GM19025 (cell line): Measurements from ENCODE around the gene ZSWIM5.
"Not testable (repeated sequence)": the region's sequence is repeated elsewhere in the genome, so short reads cannot be mapped to it uniquely, and the experiment has no call there.

ENCODE experiments used
- ATAC-seq: cut with Tn5 transposase; IDR thresholded peaks from one replicate; pipeline ENCODE4 v1.9.1; 2021; ENCODE audit warnings: mild to moderate bottlenecking, low read depth, moderate library complexity; ENCODE audit not compliant: unreplicated experiment

ZSWIM5 gene

DNA sequence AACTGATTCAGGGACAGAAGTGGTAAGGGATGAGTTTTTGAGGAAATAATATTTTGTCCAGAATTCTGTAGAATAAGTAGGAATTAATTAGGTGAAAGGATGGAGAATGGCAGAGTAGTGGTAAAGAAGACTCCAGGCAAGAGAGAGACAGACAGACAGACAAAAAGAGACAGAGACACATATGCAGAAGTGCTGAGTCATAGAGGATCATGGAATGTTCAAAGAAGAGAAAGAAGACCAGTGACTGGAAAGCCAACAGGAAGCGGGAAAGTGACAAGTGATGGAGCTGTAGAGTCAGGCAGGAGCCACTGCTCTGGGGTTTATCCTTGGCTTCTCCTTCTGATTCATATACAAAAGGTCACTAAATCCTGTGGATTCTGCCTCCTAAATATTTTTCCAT lies 108.5 kb downstream of the ZSWIM5 start:
- ATAC-seq: no peak

DNA sequence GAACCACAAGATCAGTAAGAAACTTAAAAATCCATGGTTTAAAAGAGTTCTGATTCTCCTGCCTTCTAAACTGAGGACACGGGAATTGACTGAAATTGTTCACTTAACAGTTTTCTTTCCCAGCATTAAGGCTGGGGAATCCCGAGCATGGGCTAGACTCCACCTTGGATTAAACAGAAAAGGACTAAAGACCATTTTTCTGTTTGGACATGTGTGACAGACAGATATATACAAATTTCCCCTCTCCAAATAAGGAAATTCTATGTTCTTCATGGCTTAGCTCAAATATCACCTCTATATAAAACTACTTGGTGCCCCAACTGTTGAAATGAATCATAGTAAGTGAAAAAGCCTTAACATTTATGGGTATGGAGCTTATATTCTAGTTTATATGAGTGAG lies 109.3 kb downstream of the ZSWIM5 start:
- ATAC-seq: no peak

DNA sequence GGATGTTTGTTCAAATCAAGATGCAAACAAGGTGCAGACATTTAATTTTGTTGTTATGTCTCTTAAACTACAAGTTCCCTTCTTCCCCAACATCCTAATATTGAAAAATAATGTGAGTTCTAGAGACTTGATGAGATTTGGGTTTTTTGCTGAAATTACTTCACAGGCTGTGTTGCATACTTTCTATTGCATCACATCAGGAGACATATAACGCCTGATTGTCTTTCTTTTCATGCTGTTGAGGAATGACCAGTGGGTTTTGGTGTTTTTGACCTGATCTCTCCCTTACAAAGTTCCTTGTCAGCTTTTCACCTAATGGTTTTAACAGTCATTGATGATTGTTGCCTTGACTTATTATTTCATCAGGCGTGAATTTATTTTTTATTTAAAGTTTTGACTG lies 111.0 kb downstream of the ZSWIM5 start:
- no peak for ATAC-seq

DNA sequence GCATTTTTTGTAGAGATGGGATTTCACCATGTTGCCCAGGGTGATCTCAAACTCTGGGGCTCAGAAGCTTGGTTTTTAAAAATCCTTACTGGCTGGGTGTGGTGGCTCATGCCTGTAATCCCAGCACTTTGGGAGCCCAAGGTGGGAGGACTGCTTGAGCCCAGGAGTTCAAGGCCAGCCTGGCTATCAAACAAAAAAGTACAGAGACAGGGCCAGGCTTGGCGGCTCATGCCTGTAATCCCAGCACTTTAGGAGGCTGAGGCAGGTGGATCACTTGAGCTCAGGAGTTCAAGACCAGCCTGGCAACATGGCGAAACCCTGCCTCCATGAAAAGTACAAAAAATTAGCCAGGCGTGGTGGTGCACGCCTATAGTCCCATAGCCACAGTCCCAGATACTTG lies 112.0 kb downstream of the ZSWIM5 start:
- not testable (repeated sequence) for ATAC-seq

DNA sequence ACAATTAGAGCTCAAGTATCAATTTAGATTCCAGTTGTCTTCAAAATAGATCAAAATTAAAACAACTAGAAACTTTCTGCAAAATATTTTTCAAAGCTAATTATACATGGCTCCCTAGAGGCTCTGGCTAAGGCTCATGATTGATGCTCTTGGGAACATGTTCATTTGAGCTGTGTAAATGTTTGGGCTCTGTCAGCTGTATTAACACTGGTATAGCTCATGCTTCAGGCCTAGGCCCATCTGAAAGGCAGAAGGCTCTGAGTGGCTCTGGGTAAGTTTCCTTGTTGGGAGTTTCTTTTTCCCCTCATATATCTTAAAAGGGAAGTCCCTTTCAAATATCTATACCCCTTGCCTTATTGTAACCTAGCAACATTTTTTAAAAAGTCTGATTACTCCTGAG lies 113.1 kb downstream of the ZSWIM5 start:
- ATAC-seq: no peak

DNA sequence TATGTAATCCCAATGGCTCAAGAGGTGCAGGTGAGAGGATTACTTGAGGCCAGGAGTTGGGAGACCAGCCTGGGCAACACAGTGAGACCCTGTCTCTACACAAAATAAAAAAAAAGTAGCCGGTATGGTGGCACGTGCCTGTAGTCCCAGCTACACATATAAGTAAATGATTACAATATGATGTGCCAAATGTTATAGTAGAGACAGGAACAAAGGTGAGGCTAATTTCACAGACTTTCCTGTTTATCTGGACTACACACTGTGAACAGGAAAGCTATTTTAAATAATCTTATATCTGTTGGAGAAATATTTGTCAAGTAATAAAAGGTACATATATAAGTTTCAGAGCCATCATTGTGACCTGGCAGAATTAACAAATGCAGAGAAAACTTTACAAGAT lies 116.7 kb downstream of the ZSWIM5 start:
- no peak for ATAC-seq

DNA sequence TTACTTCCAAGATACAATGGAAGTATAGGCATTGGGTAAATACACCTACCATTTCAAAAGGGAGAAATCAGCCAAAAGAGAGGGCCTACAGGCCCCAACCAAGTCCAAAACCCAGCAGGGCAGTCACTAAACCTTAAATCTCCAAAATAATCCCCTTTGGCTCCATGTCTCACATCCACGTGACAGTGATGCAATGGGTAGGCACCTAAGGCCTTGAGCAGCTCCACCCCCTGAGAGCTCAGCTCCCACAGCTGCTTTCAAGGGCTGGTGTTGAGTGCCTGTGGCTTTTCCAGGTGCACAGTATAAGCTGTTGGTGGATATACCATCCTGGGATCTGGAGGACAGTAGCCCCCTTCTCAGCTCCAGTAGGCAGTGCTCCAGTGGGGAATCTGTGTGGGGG lies 121.8 kb downstream of the ZSWIM5 start:
- ATAC-seq: no peak

DNA sequence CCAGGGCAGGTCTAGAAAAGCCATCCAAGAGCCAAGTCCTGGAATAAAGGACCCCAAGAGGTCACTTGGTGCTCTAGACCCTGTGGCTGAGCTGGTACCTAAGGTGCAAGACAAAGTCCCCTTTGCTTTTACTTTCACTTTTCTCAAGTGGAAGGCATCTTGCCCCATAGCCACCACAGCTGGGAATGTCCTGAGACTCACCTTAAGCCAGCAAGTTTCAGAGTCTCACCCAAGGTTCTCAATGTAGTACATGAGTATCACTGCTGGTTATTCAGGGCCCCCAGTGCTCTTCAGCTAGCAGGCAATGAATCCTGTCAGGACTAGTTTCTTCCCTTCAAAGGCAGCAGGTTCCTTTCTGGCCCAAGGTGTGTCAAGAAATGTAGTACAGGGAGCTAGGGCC lies 126.9 kb downstream of the ZSWIM5 start:
- ATAC-seq: no peak

DNA sequence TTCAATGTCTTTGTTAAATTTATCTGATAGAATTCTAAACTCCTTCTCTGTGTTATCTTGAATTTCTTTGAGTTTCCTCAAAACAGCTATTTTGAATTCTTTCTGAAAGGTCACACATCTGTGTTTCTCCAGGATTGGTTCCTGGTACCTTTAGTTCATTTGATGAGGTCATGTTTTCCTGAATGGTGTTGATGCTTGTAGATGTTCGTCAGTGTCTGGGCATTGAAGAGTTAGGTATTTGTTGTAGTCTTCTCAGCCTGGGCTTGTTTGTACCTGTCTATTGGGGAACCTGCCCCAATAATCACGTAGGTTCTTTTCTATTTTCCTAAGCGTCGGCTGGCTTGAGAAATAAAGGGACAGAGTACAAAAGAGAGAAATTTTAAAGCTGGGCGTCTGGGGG lies 129.4 kb downstream of the ZSWIM5 start:
- not testable (repeated sequence) for ATAC-seq

DNA sequence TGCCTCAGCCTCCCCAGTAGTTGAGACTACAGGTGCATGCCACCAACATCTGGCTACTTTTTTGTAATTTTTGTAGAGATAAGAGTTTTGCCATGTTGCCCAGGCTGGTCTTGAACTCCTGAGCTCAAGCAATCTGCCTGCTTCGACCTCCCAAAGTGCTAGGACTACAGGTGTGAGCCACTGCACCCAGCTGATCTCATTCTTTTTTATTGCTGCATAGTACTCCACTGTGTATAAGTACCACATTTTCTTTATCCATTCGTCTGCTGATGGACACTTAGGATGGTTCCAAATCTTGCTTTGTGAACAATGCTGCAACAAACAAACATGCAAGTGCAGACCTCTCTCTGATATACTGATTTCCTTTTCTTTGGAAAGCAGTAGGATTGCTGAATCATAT lies 134.8 kb downstream of the ZSWIM5 start:
- ATAC-seq: no peak

DNA sequence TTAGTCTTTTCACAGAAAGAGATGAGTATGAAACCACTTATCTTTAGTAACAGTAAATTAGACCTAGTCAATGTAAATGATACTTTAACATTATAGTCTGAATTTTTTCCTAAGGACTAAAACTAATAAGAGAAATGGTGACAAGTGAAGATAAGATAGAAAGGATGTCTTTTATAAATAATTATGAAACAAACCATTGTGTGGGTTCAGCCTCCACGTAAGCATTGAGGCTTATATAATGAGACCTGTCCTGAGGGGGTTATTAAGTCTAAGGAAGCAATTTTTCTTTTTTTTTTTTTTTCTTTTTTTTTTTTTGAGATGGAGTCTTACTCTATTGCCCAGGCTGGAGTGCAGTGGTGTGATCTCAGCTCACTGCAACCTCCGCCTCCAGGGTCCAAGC lies 138.6 kb downstream of the ZSWIM5 start:
- ATAC-seq: no peak

DNA sequence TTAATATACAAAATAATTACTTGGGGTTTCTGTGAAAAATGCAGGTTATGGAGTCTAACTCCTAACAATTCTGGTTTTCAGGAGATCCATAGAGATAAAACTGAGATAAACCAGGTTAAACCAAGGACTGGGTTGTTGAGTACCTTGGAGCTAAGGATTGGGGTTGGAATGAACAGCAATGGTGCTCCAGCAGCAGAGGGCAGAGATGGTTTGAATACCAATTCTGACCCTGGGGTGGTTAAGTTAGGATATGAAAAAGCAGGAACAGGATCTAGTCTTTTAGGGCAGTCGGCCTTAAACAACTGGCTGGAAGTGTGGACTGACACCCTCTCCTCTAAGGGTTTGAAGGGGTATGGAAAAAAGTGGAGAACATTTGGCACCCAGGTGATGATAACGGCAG lies 141.3 kb downstream of the ZSWIM5 start:
- ATAC-seq: no peak

DNA sequence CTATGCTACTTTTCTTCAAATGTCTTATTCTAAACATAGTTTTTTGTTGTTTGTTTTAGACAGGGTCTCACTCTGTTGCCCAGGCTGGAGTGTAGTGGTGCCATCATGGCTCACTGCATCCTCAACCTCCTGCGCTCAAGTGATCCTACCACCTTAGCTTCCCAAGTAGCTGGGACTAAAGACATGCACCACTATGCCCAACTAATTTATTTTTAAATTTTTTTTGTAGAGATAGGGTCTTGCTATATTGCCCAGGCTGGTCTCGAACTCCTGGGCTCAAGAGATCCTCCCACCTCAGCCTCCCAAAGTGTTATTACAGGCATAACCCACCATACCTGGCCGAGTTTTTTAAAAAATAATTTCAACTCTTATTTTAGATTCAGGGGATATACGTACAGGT lies 143.9 kb downstream of the ZSWIM5 start:
- not testable (repeated sequence) for ATAC-seq

DNA sequence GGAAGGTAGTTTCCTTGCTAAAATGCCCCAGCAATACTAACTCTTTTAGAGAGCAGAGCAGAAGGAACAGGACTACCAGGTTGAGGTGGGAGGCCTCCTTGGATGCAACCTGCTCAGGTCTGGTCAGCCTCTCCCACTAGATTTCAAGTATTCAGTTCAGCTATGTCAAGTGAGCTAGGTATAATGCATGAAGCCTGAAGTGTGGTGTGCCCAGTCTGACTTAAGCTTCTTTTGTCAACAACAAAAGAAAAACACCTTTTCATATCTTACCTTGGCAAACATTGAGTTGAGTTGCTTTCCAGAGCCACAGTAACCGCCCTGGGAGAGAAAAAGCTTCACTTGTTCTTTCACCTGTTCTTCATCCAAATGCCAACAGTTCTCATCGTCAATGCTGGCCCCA lies 146.6 kb downstream of the ZSWIM5 start:
- ATAC-seq: no peak

DNA sequence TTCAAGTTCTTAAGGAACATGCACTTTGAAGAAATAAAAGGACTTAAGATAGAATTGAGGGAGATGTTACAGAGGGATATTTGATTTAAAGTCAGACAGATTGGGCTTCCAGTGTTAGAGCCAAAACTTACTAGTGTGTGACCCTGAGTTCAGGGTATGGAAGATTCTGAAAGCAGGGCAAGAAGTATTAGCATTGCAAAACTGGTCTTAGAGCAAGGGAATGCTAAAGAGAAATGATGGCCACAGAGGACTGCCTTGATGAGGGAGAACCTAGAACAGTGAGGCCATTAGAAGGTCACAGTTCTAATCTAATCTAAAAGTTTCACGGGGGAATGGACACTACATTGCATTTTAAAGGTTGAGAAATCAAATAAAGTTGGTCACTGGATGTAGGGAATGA lies 148.9 kb downstream of the ZSWIM5 start:
- no peak for ATAC-seq

DNA sequence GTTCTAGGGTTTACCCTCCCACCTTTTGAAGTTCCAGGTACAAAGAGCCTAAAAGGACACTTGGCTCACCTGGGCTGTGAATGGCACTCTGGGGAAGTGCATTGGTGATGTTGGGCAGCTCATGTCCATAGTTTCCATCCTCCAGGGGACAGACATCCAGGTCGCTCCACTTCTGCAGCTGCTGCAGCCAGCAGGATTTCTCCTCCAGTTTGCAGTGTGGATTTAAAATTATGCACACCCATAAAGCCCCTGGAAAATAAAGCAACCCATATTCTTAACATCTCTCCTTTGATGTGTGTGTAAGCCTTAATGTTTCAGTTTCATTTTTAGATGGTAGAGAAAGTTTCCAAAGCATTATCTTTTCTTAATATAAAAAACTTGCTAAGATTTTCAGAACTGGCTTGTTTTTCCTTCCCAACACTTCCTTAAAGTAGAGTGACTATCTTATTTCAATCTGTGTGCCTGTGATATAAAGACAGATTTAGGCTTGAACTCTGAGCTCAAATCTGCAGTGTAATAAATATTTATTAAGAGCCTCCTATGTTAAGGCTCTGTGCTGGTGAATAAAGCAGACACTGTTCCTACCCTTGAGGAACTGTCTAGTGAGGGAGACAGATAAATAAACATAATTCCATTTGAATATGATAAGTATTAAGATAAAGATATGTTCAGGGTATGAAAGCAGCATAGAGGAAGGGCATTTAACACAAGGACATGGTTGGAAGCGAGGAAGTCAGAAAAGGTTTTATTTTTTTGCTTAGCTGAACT lies 155.2 kb downstream of the ZSWIM5 start:
- ATAC-seq: no peak

DNA sequence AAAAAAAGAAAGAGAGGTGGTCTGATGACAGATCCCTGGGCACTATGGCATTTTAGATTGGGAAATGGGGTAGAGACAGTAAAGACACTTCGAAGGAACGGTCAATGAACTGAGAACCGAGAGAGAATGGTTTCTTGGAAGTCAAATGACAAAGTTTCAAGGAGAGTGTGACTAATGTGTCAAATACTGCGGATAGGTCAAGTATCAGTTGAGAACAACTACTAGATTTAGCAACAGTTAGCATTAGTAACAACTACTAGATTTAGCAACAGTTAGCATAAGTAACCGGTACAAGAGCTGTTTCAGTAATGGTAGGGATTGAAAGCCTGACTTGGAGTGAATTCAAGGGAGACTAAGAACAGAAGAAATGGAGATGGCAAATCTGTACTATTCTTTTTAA lies 159.4 kb downstream of the ZSWIM5 start:
- ATAC-seq: no peak

DNA sequence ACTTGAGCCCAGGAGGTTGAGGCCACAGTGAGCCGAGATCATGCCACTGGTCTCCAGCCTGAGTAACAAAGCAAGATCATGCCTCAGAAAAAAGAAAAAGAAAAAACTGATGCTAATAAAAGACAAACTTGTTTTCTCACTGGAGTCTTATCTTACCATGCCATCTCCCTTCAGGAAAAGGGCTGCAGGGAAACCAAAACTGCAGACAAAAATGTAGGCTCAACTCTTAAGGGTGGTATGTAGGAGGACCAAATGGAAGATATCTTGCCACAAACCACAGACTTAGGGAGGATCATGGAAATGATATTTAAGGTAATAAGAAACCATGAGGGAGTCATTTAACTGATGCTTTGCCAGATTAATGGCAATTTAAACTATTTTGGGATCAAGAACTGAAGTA lies 161.5 kb downstream of the ZSWIM5 start:
- ATAC-seq: no peak

DNA sequence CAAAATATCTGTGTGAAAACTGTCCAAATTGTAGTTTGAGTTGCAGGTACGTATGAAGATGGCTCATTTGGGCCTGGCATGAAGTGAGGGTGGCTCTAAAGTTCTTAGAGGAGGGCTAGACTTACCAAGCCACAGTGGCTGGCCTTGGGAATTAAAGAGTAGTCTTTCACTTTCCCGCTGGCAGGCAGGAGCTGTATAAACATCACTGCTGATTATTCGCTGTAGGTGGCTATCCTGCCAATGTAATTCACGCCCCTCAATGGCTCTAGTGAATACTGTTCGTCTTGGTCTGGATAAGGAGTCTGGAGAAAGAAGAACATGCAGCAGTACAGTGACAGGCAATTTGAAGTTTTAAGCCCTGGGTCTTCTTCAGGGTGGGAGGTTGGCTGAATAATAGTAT lies 163.3 kb downstream of the ZSWIM5 start:
- ATAC-seq: no peak

DNA sequence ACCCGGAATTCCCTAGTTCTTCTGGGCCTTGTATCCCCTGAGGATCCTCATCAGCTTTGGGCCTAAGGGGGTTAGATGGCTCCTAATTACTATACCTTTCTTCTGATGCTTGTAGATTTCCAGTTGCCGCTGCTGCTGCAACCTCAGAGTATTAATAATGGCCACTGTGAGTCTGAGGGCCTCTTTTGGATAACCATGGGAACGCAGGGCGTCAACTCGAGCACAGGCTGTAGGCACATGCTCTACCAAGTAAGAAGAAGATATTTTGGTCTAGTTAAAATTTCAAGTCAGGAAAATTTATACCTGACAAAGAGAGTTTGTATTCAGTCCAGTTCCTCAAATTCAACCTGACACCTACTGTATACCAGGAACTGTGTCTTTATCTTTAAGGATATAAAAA lies 166.1 kb downstream of the ZSWIM5 start:
- ATAC-seq: no peak

DNA sequence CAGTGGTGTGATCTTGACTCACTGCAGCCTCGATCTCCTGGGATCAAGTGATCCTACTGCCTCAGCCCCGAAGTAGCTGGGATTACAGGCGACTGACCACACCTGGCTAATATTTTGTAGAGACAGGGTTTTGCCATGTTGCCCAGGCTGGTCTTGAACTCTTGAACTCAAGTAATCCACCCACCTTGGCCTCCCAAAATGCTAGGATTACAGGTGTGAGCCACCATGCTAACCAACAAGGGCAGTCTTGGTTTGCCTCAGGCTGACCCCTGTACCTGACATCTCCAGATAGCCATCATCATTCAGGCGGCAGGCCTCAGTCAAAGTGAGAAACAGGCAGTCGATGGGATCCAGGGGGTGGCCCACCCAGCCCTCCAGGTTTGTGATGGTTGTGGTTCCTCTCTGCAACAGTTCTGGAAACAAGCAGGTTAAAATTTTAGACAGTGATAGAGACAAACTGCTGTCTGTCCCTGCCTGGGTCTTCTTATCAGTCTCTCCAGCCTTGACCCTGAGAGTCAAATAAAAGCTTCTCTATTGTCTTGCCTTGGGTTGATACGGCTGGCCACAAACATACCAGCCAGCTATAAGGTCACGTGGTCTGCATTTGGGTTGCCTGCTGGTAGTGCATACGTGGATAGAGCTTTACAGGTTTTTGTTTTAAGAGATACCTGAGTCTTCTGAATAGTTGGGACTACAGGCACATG lies 167.6 kb downstream of the ZSWIM5 start:
- no peak for ATAC-seq

DNA sequence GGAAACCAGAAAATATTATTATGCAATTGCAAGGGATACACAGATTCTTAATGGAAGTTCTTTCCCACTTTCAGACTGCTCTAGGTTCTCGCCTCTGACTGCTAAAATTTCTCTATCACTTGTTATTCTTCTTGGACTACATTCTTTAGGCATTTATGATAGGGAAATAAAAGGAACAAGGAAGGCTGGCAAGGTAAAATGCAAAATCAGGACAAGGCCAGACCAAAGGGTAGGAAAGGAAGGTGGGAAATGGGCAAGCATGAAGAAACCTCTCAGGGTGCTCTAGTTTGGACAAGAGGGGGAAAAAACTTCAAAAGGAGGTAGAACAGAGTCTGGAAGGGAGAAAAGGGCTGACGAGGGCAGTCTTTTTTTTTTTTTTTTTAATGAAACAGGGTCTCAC lies 168.2 kb downstream of the ZSWIM5 start:
- ATAC-seq: no peak
